Astrocyte of the spinal cord (primary cell): ENCODE measurements around the gene CXCL17.

Source experiments
- DNase-seq: peaks from one replicate; pipeline ENCODE4 v3.0.0; 2011; ENCODE audit warnings: low read depth, low spot score
- H3K4me3 ChIP-seq: 2 replicates; pipeline ENCODE4 v1.5.1; 2011; ENCODE audit warnings: low read depth, mild to moderate bottlenecking, low read length, moderate library complexity
- in situ Hi-C: cut with HindIII; loops from 2 replicates; pipeline ENCODE4 v1.10.0; 2017; ENCODE audit warnings: low sequenced_read_pairs
- TF ChIP-seq, protein P1 (sequence below): IDR thresholded peaks from 2 replicates; pipeline ENCODE4 v1.5.1; 2012; ENCODE audit warnings: low read depth, mild to moderate bottlenecking, low read length, inconsistent platforms

CXCL17 gene

GRCh38 chr19:42479736-42480135 is 37.0 kb upstream of the CXCL17 start:
- H3K4me3 ChIP-seq: no peak overlapping the region
- TF ChIP-seq, protein P1, sequence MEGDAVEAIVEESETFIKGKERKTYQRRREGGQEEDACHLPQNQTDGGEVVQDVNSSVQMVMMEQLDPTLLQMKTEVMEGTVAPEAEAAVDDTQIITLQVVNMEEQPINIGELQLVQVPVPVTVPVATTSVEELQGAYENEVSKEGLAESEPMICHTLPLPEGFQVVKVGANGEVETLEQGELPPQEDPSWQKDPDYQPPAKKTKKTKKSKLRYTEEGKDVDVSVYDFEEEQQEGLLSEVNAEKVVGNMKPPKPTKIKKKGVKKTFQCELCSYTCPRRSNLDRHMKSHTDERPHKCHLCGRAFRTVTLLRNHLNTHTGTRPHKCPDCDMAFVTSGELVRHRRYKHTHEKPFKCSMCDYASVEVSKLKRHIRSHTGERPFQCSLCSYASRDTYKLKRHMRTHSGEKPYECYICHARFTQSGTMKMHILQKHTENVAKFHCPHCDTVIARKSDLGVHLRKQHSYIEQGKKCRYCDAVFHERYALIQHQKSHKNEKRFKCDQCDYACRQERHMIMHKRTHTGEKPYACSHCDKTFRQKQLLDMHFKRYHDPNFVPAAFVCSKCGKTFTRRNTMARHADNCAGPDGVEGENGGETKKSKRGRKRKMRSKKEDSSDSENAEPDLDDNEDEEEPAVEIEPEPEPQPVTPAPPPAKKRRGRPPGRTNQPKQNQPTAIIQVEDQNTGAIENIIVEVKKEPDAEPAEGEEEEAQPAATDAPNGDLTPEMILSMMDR: no peak
- in situ Hi-C loops: no loop called here
- DNase-seq: no peak

DNA sequence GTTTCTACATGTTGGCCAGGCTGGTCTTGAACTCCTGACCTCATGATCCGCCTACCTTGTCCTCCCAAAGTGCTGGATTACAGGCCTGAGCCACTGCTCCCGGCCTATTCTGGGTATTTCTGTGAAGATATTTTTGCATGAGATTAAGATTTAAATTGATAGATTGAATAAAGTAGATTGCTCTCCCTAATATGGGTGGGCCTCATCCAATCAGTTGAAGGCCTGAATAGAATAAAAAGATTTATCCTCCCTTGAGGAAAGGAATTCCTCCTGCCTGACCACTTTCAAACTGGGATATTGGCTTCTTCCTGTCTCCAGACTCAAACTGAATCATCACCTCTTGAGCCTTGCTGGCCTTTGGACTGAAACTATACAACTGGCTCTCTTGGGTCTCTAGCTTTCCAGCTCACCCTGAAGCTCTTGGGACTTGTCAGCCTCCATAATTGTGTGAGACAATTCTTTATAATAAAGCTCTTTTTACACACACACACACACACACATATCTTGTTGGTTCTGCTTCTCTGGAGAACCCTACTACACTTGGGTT is 36.1 kb upstream of the CXCL17 start:
- H3K4me3 ChIP-seq: no peak overlapping the region
- no peak for DNase-seq
- TF ChIP-seq, protein P1: no peak
- in situ Hi-C loops: no loop called here

DNA sequence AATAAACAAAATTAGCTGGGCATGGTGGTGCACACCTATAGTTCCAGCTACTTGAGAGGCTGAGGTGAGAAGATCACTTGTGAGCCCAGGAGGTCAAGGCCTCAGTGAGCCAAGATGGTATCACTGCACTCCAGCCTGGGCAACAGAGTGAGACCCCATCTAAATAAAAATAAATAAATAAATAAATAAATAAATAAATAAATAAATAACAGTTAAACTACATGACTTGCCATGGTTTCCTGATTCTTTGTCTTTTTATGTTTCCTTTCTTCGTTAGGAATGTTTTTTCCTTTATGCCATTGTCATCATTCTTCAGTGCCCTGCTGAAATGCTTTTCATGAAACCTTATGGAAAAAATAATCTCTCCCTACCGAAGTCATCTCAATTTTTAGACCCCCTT is 35.2 kb upstream of the CXCL17 start:
- no peak overlapping the region for H3K4me3 ChIP-seq
- no peak for DNase-seq
- TF ChIP-seq, protein P1: no peak
- in situ Hi-C loops: no loop called here

DNA sequence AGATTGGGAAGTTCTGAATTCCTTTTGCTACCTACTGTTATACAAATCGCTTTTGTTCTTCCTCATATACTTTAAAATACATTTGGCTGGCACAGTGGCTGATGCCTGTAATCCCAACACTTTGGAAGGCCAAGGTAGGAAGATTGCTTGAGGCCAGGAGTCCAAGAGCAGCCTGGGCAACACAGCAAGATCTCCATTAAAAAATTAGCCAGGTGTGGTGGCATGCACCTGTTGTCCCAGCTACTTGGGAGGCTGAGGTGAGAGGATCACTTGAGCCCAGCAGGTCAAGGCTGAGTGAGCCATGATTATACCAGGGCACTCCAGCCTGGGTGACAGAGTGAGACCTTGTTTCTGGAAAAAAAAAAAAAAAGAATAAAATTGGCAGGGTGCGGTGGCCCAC is 34.4 kb upstream of the CXCL17 start:
- no peak for DNase-seq
- TF ChIP-seq, protein P1: no peak
- in situ Hi-C loops: no loop called here
- H3K4me3 ChIP-seq: no peak overlapping the region

- in situ Hi-C loops: no loop called here
These were observed 32.6 kb upstream of the CXCL17 start for GRCh38 chr19:42475366-42475765.

DNA sequence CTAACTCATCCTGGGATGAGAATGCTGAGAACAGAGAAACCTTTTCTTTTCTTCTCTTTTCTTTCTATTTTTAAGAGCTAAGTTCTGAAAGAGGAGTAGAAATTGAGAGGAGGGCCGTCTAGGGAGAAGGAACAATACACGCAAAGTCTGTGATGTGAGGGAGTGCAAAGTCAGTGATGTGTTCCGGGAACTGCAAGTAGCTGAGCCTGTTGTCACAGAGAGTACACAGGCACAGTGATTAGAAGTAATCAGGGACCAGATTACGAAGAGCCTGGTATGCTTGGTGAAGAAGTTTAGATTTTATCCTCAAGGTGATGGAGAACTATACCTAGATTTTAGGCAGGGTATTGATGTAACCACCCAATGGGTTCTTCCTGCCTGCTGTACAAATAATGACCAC is 32.0 kb upstream of the CXCL17 start:
- DNase-seq: no peak
- no peak overlapping the region for H3K4me3 ChIP-seq
- TF ChIP-seq, protein P1: no peak
- in situ Hi-C loops: no loop called here

More at GRCh38 chr19:42475366-42475765, 32.6 kb upstream of the CXCL17 start:
- TF ChIP-seq, protein P1: no peak
- no peak for DNase-seq
- H3K4me3 ChIP-seq: no peak overlapping the region

DNA sequence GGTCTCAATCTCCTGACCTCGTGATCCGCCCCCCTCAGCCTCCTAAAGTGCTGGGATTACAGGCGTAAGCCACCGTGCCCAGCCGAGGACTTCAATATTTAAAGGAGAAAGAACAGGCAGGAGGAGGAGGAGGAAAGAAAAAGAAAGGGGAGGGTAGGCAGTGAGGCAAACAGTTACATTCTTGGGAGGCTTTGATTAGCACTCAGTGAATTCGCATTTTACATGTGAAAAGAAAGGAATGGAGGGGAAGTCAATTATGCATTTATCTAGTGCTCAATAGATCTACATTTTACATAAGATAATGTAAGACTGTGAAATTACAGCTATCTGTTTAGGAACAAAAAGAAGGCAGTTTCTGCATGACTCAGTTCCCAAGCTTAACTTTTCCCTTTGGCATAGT is 30.9 kb upstream of the CXCL17 start:
- no peak overlapping the region for H3K4me3 ChIP-seq
- TF ChIP-seq, protein P1: no peak
- no peak for DNase-seq
- in situ Hi-C loops: no loop called here
